H1 (cell line): ENCODE data around the gene SURF1. TPM values are rescaled to one million over a fixed set of nuclear protein-coding genes. Genes with fewer than 3 reads are reported as not detected.

Source experiments
- CTCF ChIA-PET: fragments of 300-600 bp; sonication (Branson Sonifier 250); formaldehyde crosslinking; loops from one replicate; lab custom pipeline; 2021; ENCODE audit not compliant: partially characterized antibody; lab: Charles Lee
- POLR2A ChIA-PET: fragments of 300-600 bp; sonication (Branson Sonifier 250); formaldehyde crosslinking; loops from one replicate; lab custom pipeline; 2021; ENCODE audit warnings: inconsistent platforms; ENCODE audit not compliant: partially characterized antibody; lab: Charles Lee
- DNase-seq, 2 experiments: peaks; one replicate each; pipeline versions ENCODE4 v3.0.0 to v3.0.0-alpha.2; 2010 to 2022; ENCODE audit warnings: low spot score in 2 of 2, low read depth in 1 of 2, mixed read lengths in 1 of 2
- FAIRE-seq: peaks from 2 replicates; lab custom pipeline; 2011; peaks lifted over from hg19 to GRCh38; lab: Jason Lieb, UNC
- H2AFZ ChIP-seq: 2 replicates; pipeline ENCODE4 v1.8.1; 2012; ENCODE audit warnings: low read length, inconsistent platforms
- H2AK5ac ChIP-seq: 2 replicates; pipeline ENCODE4 v1.6.1; 2013; ENCODE audit warnings: low read depth, low read length
- H2BK120ac ChIP-seq: replicated peaks from 2 replicates; pipeline ENCODE3; 2013; ENCODE audit warnings: low read depth, low read length, inconsistent platforms
- H2BK12ac ChIP-seq: 2 replicates; pipeline ENCODE4 v1.6.1; 2013; ENCODE audit warnings: low read depth, low read length
- H2BK15ac ChIP-seq: 2 replicates; pipeline ENCODE4 v1.6.1; 2013; ENCODE audit warnings: low read length
- H2BK20ac ChIP-seq: 2 replicates; pipeline ENCODE4 v1.6.1; 2013; ENCODE audit warnings: low read length
- H2BK5ac ChIP-seq: 2 replicates; pipeline ENCODE4 v1.6.1; 2013; ENCODE audit warnings: low read depth, low read length
- H3K14ac ChIP-seq: 2 replicates; pipeline ENCODE4 v1.6.1; 2013; ENCODE audit warnings: inconsistent platforms; ENCODE audit not compliant: insufficient read length
- H3K18ac ChIP-seq: 2 replicates; pipeline ENCODE4 v1.6.1; 2013; ENCODE audit warnings: low read length; ENCODE audit errors: extremely low read depth
- H3K23ac ChIP-seq: 2 replicates; pipeline ENCODE4 v1.6.1; 2013; ENCODE audit warnings: inconsistent platforms; ENCODE audit not compliant: insufficient read length
- H3K23me2 ChIP-seq: 2 replicates; pipeline ENCODE4 v1.6.1; 2013; ENCODE audit warnings: low read depth, low read length
- H3K27ac ChIP-seq: 2 replicates; pipeline ENCODE4 v1.6.1; 2011; ENCODE audit warnings: low read depth, low read length, inconsistent platforms
- H3K27me3 ChIP-seq, 4 experiments: replicated peaks in 1 of 4; 1 replicate in 1 of 4; 2 replicates in 3 of 4; pipeline versions ENCODE4 v1.6.1 to v1.8.1; 2011 to 2013; ENCODE audit warnings: low read length in 3 of 4, mild to moderate bottlenecking in 3 of 4, inconsistent platforms in 2 of 4, mixed read lengths in 2 of 4, moderate library complexity in 1 of 4; ENCODE audit not compliant: control insufficient read depth in 3 of 4, insufficient read depth in 3 of 4; ENCODE audit errors: extremely low read depth in 1 of 4
- H3K36me3 ChIP-seq, 4 experiments: 2 replicates each; pipeline versions ENCODE4 v1.6.1 to v1.8.1; 2011 to 2013; ENCODE audit warnings: mild to moderate bottlenecking in 4 of 4, low read length in 3 of 4, moderate library complexity in 2 of 4, control low read depth in 1 of 4, inconsistent platforms in 1 of 4; ENCODE audit not compliant: insufficient read depth in 4 of 4, control insufficient read depth in 2 of 4
- H3K4ac ChIP-seq: replicated peaks from 2 replicates; pipeline ENCODE3; 2013; ENCODE audit warnings: low read length, low read depth, mixed read lengths, inconsistent platforms; ENCODE audit not compliant: insufficient read length
- H3K4me1 ChIP-seq, 4 experiments: replicated peaks in 1 of 4; 1 replicate in 1 of 4; 2 replicates in 3 of 4; pipeline versions ENCODE4 v1.6.1 to v1.8.1; 2011 to 2013; ENCODE audit warnings: low read length in 3 of 4, inconsistent platforms in 2 of 4, mixed read lengths in 1 of 4; ENCODE audit not compliant: insufficient read depth in 4 of 4, control insufficient read depth in 3 of 4
- H3K4me2 ChIP-seq, 2 experiments: 2 replicates each; pipeline versions ENCODE4 v1.6.1 to v1.8.1; 2011 to 2013; ENCODE audit warnings: low read depth in 2 of 2, low read length in 2 of 2, control low read depth in 1 of 2, inconsistent platforms in 1 of 2, mild to moderate bottlenecking in 1 of 2; ENCODE audit not compliant: insufficient read depth in 1 of 2
- H3K4me3 ChIP-seq, 4 experiments: fragments of 200-600, 300-600 bp in 1 of 4; sonication (generic), shearing (Covaris generic), sonication (Bioruptor Twin) in 1 of 4; 2 replicates each; pipeline versions ENCODE4 v1.5.1 to v1.8.1; 2011 to 2016; ENCODE audit warnings: low read length in 4 of 4, low read depth in 3 of 4, control low read depth in 2 of 4, inconsistent platforms in 2 of 4, mild to moderate bottlenecking in 2 of 4, mixed read lengths in 1 of 4, moderate library complexity in 1 of 4; ENCODE audit not compliant: insufficient read depth in 2 of 4; ENCODE audit errors: extremely low read depth in 1 of 4
- H3K56ac ChIP-seq: replicated peaks from 2 replicates; pipeline ENCODE3; 2013; ENCODE audit warnings: low read depth, mild to moderate bottlenecking, mixed read lengths, low read length, inconsistent platforms; ENCODE audit not compliant: insufficient read length
- H3K79me1 ChIP-seq: 2 replicates; pipeline ENCODE4 v1.6.1; 2013; ENCODE audit warnings: low read depth, low read length, control low read depth
- H3K79me2 ChIP-seq, 2 experiments: 2 replicates each; pipeline versions ENCODE4 v1.6.1 to v1.8.1; 2012 to 2013; ENCODE audit warnings: low read length in 2 of 2, mild to moderate bottlenecking in 2 of 2, inconsistent platforms in 1 of 2; ENCODE audit not compliant: insufficient read depth in 2 of 2, control insufficient read depth in 1 of 2
- H3K9ac ChIP-seq, 4 experiments: replicated peaks in 1 of 4; 1 replicate in 1 of 4; 2 replicates in 3 of 4; pipeline versions ENCODE4 v1.6.1 to v1.8.1; 2011 to 2013; ENCODE audit warnings: low read depth in 3 of 4, low read length in 3 of 4, control low read depth in 2 of 4, mild to moderate bottlenecking in 2 of 4, moderate library complexity in 2 of 4, inconsistent platforms in 1 of 4; ENCODE audit errors: extremely low read depth in 1 of 4
- H3K9me3 ChIP-seq, 2 experiments: 2 replicates each; pipeline versions ENCODE4 v1.6.1 to v1.8.1; 2012 to 2013; ENCODE audit warnings: mild to moderate bottlenecking in 2 of 2, moderate library complexity in 2 of 2, control low read depth in 1 of 2, inconsistent platforms in 1 of 2, low read depth in 1 of 2, low read length in 1 of 2, mixed read lengths in 1 of 2; ENCODE audit not compliant: insufficient read depth in 2 of 2
- H4K20me1 ChIP-seq, 2 experiments: replicated peaks in 1 of 2; 2 replicates each; pipeline versions ENCODE3 to v1.8.1; 2011 to 2013; ENCODE audit warnings: inconsistent platforms in 2 of 2, low read length in 2 of 2, mild to moderate bottlenecking in 1 of 2; ENCODE audit not compliant: insufficient read depth in 2 of 2, control insufficient read depth in 1 of 2
- H4K5ac ChIP-seq: 2 replicates; pipeline ENCODE4 v1.6.1; 2013; ENCODE audit warnings: low read length, low read depth, mixed read lengths, inconsistent platforms; ENCODE audit not compliant: insufficient read length
- H4K8ac ChIP-seq: 2 replicates; pipeline ENCODE4 v1.8.0; 2013; ENCODE audit warnings: mild to moderate bottlenecking, moderate library complexity, low read length, inconsistent platforms; ENCODE audit not compliant: insufficient read depth; ENCODE audit errors: extremely low read depth
- H4K91ac ChIP-seq: replicated peaks from 2 replicates; pipeline ENCODE3; 2013; ENCODE audit warnings: low read length, mixed read lengths, inconsistent platforms; ENCODE audit not compliant: insufficient read length
- POU5F1 ChIP-seq: IDR thresholded peaks from 2 replicates; pipeline ENCODE4 v1.6.1; 2011; ENCODE audit warnings: low read depth, mild to moderate bottlenecking, low read length, moderate library complexity
- RAD21 ChIP-seq, 2 experiments: IDR thresholded peaks in 1 of 2; conservative IDR thresholded peaks in 1 of 2; 2 replicates each; pipeline ENCODE4 v1.6.1; 2011; ENCODE audit warnings: low read depth in 2 of 2, low read length in 2 of 2, improper control_type of control experiment in 1 of 2, inconsistent platforms in 1 of 2, mild to moderate bottlenecking in 1 of 2, moderate library complexity in 1 of 2
- RNF2 ChIP-seq: fragments of 200-900, 300-1000 bp; sonication (generic); IDR thresholded peaks from 2 replicates; pipeline ENCODE4 v1.7.1; 2016; ENCODE audit warnings: borderline replicate concordance, low read depth, mild to moderate bottlenecking, antibody characterized with exemption, low read length; ENCODE audit not compliant: poor library complexity, severe bottlenecking; ENCODE audit errors: missing control alignments
- SP4 ChIP-seq: IDR thresholded peaks from 2 replicates; pipeline ENCODE4 v1.6.1; 2012; ENCODE audit warnings: low read length, inconsistent platforms
- WGBS, 2 experiments: shearing (Covaris generic) in 1 of 2; methylation state at CpG; one replicate each; pipeline versions ENCODE4 v1.1.6 to v1.1.7; 2013 to 2015; ENCODE audit warnings: low lambda C conversion rate in 2 of 2, mixed read lengths in 2 of 2, inconsistent platforms in 1 of 2, low coverage in 1 of 2, missing lambda C conversion rate in 1 of 2; ENCODE audit not compliant: insufficient replicate concordance in 2 of 2, insufficient coverage in 1 of 2, insufficient read length in 1 of 2; ENCODE audit errors: extremely low coverage in 1 of 2, missing lambda C conversion rate in 1 of 2; 5-methylcytosine and 5-hydroxymethylcytosine counted together
- polyA plus RNA-seq, 7 experiments: library from polyadenylated mRNA; depleted of rRNA in 3 of 7; stranded (reverse) in 5 of 7; unstranded in 2 of 7; fragments of >200 nt in 5 of 7; fragments of 200-250 nt in 2 of 7; gene quantifications; 1 replicate in 5 of 7; 2 replicates in 1 of 7; 4 replicates in 1 of 7; pipeline versions ENCODE4 v1.2.1 to v1.2.3, GENCODE V29; 2011 to 2013; ENCODE audit warnings: missing spikeins in 2 of 7, mixed read lengths in 2 of 7
- total RNA-seq: library from RNA; stranded (reverse); fragmentation: NEBNext Ultra II Directional; extraction: Animal tissue kit (Norgen Biotek cat#: 25700); gene quantifications from 2 replicates; pipeline ENCODE4 v1.2.1, GENCODE V29; 2021
- TF ChIP-seq, protein P1 (sequence below): IDR thresholded peaks from 2 replicates; pipeline ENCODE4 v1.6.1; 2012; ENCODE audit warnings: low read length, inconsistent platforms
- TF ChIP-seq, protein P2 (sequence below), 3 experiments: IDR thresholded peaks; 1 replicate in 2 of 3; 2 replicates in 1 of 3; pipeline versions ENCODE4 v1.5.1 to v1.6.1; 2011; ENCODE audit warnings: low read length in 3 of 3, mild to moderate bottlenecking in 3 of 3, inconsistent platforms in 2 of 3, low read depth in 1 of 3, moderate library complexity in 1 of 3; ENCODE audit not compliant: insufficient read depth in 1 of 3; ENCODE audit errors: control extremely low read depth in 1 of 3

Gene SURF1
- total and polyA plus RNA-seq, 2 of the 8 experiments (the other 6 are each of a cell fraction or from before 2014, with no cell fraction given) = 43.1 to 44.7 TPM

DNA sequence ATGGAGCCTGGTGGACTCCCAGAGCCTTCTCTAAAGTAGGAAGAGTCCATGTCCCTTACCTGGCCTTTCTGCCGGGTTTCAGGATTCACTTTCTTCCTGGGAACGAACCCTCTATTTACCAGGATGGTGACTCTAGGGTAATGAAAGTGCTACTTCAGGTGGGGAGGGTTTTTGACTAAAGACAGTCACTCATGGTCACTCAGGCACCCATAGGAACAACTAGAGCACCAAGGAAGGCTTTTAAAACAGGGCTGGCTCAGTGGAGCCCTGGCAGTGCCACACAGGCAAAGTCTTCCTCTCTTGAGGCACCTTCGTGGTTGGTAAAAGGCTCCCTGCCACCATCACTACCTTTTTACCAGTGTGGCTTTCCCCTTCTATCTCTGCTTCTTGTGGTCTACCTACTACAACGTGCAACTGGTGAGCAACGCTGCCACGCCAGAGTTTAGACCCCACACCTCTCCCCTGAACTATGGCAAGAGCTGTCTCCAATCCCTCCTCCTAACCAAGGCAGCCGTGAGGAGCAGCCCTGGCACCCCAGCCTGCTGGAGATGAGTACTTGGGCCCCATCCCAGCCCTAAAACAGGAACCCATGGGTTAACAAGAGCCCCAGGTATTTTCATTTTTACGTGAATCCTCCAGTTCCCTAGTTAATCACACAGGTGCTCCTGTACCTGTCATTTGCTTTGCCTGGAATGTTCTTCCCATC, 3.5 kb downstream of the SURF1 start:
- H2BK15ac ChIP-seq = no peak overlapping the region
- H4K5ac ChIP-seq = no peak overlapping the region
- H3K4ac ChIP-seq = no peak overlapping the region
- FAIRE-seq = no peak
- POLR2A ChIA-PET = interaction anchor here (0.9 to 16.1 kb wide), 14 partner anchors 8 to 322 kb away, joined by 3 to 461 read pairs (median 6); partner anchors contain the start of genes CACFD1, MED22, RPL7A and STKLD1
- no peak overlapping the region for H2BK20ac ChIP-seq
- no peak overlapping the region for H2AK5ac ChIP-seq
- H3K79me1 ChIP-seq = no peaks in the 10 kb centered on the region; the same call in 1 of the 2 replicates
- no peak overlapping the region for H2BK12ac ChIP-seq
- H3K27me3 ChIP-seq = no peaks in the 10 kb centered on the region
- H3K79me2 ChIP-seq = peaks cover 5 to 34% of the 10 kb centered on the region in 2 experiments
- WGBS, 2 experiments = 91% methylated on average over 8 of the region's 8 CpGs; no CpG with 5 or more reads in 1 of the 2 experiments
- no peak for DNase-seq
- H3K9ac ChIP-seq = no peak overlapping the region
- H3K27ac ChIP-seq = no peak overlapping the region
- H3K9me3 ChIP-seq = no peaks in the 10 kb centered on the region
- H3K4me3 ChIP-seq = no peak overlapping the region
- H3K23ac ChIP-seq = no peak overlapping the region
- H4K20me1 ChIP-seq = peaks cover 6 to 13% of the 10 kb centered on the region in 2 experiments
- H3K56ac ChIP-seq = no peak overlapping the region
- peaks cover 8% of the 10 kb centered on the region; the same call in 1 of the 2 replicates for H3K23me2 ChIP-seq
- H3K4me1 ChIP-seq = peaks cover 0 to 12% (median 5%) of the 10 kb centered on the region in 4 experiments; a peak in 6 of 7 replicates
- CTCF ChIA-PET = interaction anchor here (0.6 to 2.0 kb wide), 7 partner anchors 11 to 134 kb away, joined by 3 to 8 read pairs (median 6); no protein-coding TSS in a partner anchor
- no peak overlapping the region for H3K18ac ChIP-seq
- no peak overlapping the region for H4K8ac ChIP-seq
- no peak overlapping the region for H2AFZ ChIP-seq
- H2BK5ac ChIP-seq = no peak overlapping the region
- no peak overlapping the region for H2BK120ac ChIP-seq
- no peak overlapping the region for H3K4me2 ChIP-seq
- no peak overlapping the region for H4K91ac ChIP-seq
- no peak overlapping the region for H3K14ac ChIP-seq
- H3K36me3 ChIP-seq = peaks cover 20 to 45% (median 39%) of the 10 kb centered on the region in 4 experiments
- TF ChIP-seq RNF2 (no peak), SP4 (peak; percentile 12; the same call in 1 of the 2 replicates), POU5F1 (no peak), RAD21 (IDR thresholded peaks at IDR 0.05 in 1 of 2, conservative IDR thresholded peaks at IDR 0.05 in 1 of 2; ENCODE audit: low read depth in 2 of 2, low read length in 2 of 2) (no peak)
- TF ChIP-seq, protein P1, sequence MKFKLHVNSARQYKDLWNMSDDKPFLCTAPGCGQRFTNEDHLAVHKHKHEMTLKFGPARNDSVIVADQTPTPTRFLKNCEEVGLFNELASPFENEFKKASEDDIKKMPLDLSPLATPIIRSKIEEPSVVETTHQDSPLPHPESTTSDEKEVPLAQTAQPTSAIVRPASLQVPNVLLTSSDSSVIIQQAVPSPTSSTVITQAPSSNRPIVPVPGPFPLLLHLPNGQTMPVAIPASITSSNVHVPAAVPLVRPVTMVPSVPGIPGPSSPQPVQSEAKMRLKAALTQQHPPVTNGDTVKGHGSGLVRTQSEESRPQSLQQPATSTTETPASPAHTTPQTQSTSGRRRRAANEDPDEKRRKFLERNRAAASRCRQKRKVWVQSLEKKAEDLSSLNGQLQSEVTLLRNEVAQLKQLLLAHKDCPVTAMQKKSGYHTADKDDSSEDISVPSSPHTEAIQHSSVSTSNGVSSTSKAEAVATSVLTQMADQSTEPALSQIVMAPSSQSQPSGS = no peak
- TF ChIP-seq, protein P2, sequence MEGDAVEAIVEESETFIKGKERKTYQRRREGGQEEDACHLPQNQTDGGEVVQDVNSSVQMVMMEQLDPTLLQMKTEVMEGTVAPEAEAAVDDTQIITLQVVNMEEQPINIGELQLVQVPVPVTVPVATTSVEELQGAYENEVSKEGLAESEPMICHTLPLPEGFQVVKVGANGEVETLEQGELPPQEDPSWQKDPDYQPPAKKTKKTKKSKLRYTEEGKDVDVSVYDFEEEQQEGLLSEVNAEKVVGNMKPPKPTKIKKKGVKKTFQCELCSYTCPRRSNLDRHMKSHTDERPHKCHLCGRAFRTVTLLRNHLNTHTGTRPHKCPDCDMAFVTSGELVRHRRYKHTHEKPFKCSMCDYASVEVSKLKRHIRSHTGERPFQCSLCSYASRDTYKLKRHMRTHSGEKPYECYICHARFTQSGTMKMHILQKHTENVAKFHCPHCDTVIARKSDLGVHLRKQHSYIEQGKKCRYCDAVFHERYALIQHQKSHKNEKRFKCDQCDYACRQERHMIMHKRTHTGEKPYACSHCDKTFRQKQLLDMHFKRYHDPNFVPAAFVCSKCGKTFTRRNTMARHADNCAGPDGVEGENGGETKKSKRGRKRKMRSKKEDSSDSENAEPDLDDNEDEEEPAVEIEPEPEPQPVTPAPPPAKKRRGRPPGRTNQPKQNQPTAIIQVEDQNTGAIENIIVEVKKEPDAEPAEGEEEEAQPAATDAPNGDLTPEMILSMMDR (IDR thresholded peaks at IDR 0.05; ENCODE audit: control extremely low read depth in 1 of 3, insufficient read depth in 1 of 3, low read depth in 1 of 3, low read length in 3 of 3) = no peak
